T-helper 22 cell (primary cell): ENCODE data around the gene THAP8.
"Not testable (repeated sequence)": the region's sequence is repeated elsewhere in the genome, so short reads cannot be mapped to it uniquely, and the experiment has no call there.

ENCODE experiments used
- DNase-seq: peaks from one replicate; pipeline ENCODE4 v3.0.0-alpha.2; 2020; ENCODE audit warnings: low read depth

Gene THAP8

GRCh38 chr19:36068810-36069499 lies 14.9 kb upstream of the THAP8 start:
- not testable (repeated sequence) for DNase-seq

DNA sequence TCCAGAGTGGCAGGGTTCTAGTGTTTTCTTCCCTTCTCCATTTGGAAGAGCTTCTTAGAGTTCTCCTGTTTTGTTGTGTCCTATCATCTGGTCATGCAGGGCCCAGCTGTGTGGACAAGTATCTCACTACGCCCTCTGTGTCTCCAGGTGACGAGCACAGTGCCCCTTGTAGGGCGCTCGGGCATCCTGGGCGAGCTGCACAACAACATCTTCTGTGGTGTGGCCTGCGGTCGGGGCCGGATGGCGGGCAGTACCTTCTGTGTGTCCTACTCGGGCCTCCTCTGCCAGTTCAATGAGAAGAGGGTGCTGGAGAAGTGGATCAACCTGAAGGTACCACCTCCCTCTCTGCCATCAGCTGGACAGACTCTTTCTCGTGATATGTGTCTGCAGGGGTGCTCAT lies 13.6 kb upstream of the THAP8 start:
- no peak for DNase-seq

- DNase-seq, result no peak
Observed at GRCh38 chr19:36064826-36065225, 10.7 kb upstream of the THAP8 start.

DNA sequence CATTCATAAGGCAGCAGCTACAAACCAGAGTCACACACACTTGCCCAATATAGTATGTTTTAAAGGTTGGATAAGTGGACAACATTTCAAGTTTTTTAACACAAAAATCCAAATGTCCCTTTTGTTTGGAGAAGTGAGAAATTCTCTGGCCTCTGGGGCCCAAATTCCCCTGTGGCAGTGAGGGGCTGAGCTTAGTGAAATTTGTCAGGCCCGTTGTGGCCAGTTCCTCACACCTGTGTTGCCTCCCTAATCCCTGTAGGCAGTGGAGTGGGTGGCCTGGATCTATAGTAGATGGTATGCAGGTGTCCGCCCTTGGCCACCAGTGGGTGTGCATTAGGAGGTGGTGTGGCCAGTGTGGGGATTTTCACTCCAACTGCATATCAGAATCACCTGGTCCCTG lies 7.3 kb upstream of the THAP8 start:
- DNase-seq, result no peak

- DNase-seq, result no peak
Observed at GRCh38 chr19:36060430-36060829, 6.3 kb upstream of the THAP8 start.

DNA sequence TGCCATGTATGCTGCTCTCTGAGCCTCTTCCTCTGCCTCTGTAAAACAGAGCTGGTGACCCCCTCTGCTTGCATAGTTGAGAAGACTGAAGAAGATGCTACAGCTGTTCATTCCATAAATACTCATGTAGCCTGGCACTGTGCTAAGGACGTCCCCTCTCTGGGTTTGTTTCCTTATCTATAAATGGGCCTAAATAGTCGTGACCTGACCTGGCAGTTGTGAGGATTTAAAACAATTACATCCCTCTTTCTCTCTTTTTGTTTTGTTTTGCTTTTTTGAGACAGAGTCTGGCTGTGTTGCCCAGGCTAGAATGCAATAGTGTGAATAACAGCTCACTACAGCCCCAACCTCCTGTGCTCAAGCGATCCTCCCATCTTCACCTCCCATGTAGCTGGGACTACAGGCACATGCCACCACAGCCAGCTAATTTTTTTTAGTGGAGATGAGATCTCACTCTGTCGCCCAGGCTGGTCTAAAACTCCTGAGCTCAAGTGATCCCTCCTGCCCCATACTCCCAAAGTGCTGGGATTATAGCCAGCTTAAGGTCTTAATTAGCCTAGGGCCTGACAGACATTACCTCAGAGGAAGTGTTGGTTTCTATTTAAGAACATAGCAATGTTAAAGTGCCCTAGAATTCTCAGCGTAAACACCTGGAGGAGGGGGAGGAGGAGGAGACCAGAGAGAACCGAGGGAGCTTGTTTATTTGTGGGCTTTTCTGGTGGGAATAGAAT lies 5.3 kb upstream of the THAP8 start:
- no peak for DNase-seq

DNA sequence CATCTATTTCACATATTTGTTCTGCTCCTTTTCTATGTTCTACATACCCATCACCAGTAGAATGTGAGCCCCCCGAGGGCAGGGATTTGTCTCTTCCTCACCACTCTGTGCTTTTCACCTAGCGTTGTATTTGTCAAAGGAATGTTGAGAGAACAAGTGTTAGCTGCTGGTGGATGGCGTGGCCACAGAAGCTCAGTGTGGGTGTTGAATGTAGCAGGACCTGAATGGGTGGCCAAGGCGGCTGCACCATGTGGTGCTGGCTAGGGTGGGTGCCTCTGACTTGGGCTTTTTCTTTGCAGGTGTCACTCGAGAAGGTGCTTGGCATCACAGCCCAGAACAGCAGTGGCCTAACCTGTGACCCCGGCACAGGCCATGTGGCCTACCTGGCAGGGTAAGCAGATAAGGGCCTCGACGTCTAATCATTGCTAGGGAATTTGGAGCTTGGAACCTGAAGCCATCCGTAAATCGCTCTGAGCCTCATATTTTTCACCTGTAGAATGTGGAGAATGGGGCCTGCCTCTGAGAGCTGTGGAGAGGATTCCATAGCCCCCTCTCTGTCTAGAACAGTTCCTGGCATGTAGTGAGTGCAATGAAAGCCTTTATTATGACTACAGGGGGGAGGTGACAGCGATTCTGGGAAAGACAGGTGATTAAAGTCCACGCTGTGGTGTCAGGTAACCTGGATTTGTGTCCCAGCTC lies 4.5 kb upstream of the THAP8 start:
- DNase-seq, result no peak

DNA sequence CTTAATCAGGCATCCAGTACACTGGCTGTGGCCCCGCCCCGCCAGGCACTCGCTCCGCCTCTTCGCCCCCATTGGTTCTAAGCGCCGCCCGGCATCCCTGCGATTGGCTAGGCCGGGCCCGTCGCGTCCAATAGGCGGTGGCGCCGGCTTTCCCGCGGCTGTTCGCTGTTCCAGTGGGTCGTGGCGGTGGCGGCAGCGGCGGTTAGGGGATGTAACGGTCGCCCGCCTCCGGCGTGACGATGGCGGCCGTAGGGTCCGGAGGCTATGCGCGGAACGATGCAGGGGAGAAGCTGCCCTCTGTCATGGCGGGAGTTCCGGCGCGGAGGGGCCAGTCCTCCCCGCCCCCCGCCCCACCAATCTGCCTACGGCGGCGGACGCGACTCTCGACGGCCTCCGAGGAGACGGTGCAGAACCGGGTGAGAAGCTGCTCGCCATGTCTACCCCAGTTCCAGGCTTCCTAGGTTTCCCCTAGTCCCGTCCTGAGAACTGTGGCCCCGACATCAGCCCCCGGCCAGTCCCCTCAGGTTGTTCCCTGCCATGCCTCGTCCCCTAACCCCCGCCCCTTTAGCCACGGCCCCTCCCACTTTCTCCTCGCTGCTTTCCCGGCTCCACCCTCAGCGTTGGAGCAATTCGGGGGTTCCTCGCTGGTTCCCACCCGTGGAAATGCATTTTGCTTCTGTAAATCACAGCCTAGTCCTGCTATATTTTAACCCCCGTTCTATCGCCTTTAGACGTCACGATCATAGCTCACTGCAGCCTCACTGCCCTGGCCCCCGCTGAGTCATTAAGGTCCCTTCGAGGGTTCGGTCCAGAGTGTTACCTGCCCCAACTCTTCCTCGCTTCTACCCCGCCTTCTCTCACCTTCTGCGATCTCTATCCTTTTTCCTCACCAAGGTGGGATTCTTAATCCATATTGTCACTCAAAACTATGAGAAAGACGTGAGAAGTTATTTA lies 925 bp upstream of the THAP8 start, which contains the start of gene WDR62:
Gene WDR62, plus strand, starts transcription at position 165 of the 954 bp plus-strand sequence. Its CDS starts 75 bp downstream, at position 240.
- DNase-seq, result peak; percentile 85

- no peak for DNase-seq
Observed at GRCh38 chr19:36051637-36052036, 2.4 kb downstream of the THAP8 start.

DNA sequence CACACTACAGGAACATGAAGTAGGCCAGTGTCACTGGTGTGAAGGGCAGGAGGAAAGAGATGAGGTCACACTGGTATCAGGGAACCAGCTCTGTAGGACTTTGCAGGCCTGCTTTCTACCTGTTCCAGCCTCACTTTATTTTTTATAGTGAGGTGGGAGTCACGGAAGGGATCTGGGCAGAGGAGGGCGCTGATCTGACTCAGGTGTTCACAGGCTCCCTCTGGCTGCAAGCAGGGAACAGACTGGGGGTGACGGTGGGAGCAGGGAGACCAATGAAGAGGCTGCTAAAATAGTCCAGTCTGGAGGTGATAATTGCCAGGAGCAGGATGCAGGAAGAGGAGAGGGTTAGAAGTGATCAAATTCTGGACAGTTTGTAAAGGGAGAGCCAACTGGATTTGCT lies 2.8 kb downstream of the THAP8 start:
- DNase-seq, result no peak

- DNase-seq, result no peak
Observed at GRCh38 chr19:36049080-36049698, 4.9 kb downstream of the THAP8 start.

- no peak for DNase-seq
Observed at GRCh38 chr19:36047835-36048234, 6.2 kb downstream of the THAP8 start.

GRCh38 chr19:36046443-36047050 lies 7.5 kb downstream of the THAP8 start:
- no peak for DNase-seq

- DNase-seq, result no peak
Observed at GRCh38 chr19:36043952-36044351, 10.1 kb downstream of the THAP8 start.

GRCh38 chr19:36041831-36042230 lies 12.3 kb downstream of the THAP8 start:
- no peak for DNase-seq

GRCh38 chr19:36041092-36041491 lies 13.0 kb downstream of the THAP8 start:
- DNase-seq, result not testable (repeated sequence)

DNA sequence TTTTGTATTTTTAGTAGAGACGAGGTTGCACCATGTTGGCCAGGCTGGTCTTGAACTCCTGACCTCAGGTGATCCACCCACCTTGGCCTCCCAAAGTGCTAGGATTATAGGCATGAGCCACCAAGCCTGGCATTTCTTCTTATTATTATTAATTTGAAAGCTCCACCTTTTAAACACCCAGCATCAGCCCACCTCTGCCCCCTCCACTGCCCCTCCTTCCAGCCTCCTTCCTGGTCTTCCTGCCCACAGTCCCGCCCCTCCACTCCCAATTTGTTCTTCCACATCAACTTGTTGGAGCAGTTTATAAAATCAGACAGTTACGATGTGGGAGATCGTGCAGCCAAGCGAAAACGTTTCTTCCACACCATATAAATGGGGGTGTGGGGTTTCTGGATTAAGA lies 13.6 kb downstream of the THAP8 start:
- no peak for DNase-seq

- DNase-seq, result no peak
Observed at GRCh38 chr19:36032251-36033104, 21.6 kb downstream of the THAP8 start, which contains the start of gene CLIP3. CLIP3 (minus strand) TSS chr19:36032873; CDS start chr19:36032357, 516 bp downstream.

- no peak for DNase-seq
Observed at GRCh38 chr19:36031308-36031707, 22.8 kb downstream of the THAP8 start.
